Skeletal muscle satellite cell (primary cell): ENCODE measurements around the gene POLR3E.
A peak's percentile ranks its signal among the peaks of the same experiment; 100 is the strongest.
"Not testable (repeated sequence)": the region's sequence is repeated elsewhere in the genome, so short reads cannot be mapped to it uniquely, and the experiment has no call there.

ENCODE experiments used
- H3K27me3 ChIP-seq: 2 replicates; pipeline ENCODE4 v1.7.0; 2013; ENCODE audit warnings: low read length; ENCODE audit not compliant: control insufficient read depth, insufficient read depth
- H3K36me3 ChIP-seq: 2 replicates; pipeline ENCODE4 v1.7.0; 2013; ENCODE audit warnings: mild to moderate bottlenecking, control low read depth, low read length; ENCODE audit not compliant: insufficient read depth
- H3K4me1 ChIP-seq: 2 replicates; pipeline ENCODE4 v1.7.0; 2013; ENCODE audit warnings: low read length; ENCODE audit not compliant: control insufficient read depth, insufficient read depth
- H3K4me2 ChIP-seq: 2 replicates; pipeline ENCODE4 v1.7.0; 2013; ENCODE audit warnings: mild to moderate bottlenecking, low read length
- H3K4me3 ChIP-seq: 2 replicates; pipeline ENCODE4 v1.7.0; 2013; ENCODE audit warnings: low read length
- H3K9ac ChIP-seq: 2 replicates; pipeline ENCODE4 v1.7.0; 2013; ENCODE audit warnings: mild to moderate bottlenecking, low read depth, low read length, moderate library complexity
- H3K9me3 ChIP-seq: replicated peaks from 2 replicates; pipeline ENCODE4 v1.7.0; 2013; ENCODE audit warnings: mild to moderate bottlenecking, control low read depth, low read length

POLR3E gene

DNA sequence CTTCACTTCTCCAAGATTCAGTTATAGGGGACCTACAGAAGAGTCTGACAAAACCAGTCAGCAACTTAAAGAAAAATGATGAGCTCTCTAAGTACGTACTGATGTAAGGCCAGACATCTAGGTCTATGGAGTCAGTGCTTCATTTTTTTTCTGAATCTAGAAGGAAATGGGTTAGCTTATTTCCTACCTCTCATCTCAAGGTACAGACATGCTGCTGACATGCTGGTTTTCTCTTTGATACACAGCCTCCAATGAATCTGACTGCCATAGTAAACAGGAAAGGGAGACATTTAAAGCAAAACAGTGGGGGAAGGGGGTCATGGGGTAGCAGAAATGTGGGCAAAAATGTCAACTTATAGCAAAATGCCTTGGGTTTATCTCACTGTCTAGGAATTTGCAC, 60.8 kb downstream of the POLR3E start:
- Histone ChIP-seq H3K36me3 (peaks cover 30% of the 10 kb centered on the region), H3K4me2 (no peak overlapping the region), H3K9me3 (no peaks in the 10 kb centered on the region), H3K4me3 (no peak overlapping the region), H3K27me3 (no peaks in the 10 kb centered on the region), H3K9ac (no peak overlapping the region), H3K4me1 (peaks cover 14% of the 10 kb centered on the region)

DNA sequence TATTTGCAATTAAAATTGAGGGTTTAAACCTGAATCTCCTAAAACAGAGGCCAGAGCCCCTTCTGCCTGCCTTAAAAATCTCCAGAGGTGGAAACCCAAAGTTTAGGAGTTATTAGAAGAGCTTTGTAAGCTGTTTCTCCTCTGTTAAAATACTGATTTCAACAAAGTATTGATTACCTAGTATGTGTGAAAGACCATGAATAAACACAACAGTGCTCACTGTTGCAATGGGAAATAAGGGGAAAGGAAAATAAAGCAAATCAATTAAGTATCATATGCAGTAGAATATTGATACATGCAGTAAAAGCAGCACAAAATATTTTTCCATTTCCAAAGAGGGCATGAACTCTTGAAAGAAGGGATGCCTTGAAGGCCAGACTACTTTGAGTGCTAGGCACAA, 62.5 kb downstream of the POLR3E start:
- Histone ChIP-seq H3K9me3 (no peaks in the 10 kb centered on the region), H3K27me3 (no peaks in the 10 kb centered on the region), H3K4me2 (no peak overlapping the region), H3K36me3 (peaks cover 45% of the 10 kb centered on the region), H3K9ac (no peak overlapping the region), H3K4me3 (no peak overlapping the region), H3K4me1 (peaks cover 2% of the 10 kb centered on the region)

DNA sequence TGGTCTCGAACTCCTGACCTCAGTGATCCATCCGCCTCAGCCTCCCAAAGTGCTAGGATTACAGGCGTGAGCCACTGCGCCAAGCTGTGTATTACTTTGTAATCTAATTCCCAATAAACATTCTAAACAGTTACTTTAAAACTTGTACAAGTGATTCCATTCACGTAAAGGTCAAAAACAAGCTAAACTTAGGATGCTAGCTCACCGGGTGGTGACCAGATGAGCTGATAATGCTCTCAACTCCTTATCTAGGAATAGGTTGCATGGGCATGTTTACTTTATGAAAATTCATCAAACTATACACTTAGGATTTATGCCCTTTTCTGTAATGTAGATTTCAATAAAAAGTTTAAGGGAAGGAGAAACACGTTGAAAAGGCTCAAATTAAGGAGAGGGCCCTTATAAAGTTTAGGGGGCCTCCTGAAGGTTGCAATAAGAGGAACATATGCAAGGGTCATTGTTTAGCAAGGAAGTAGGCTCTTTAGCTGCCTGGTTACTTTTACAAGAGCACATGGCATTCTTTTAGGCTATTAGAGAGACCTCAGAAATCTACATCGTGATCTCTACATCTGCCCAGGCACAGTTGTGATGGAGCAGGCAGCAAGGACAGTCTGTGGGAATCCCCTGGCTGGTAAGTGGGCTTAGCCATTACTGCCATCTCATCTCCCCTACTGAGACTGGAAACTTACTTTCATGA, 63.9 kb downstream of the POLR3E start:
- Histone ChIP-seq H3K9me3 (no peaks in the 10 kb centered on the region), H3K9ac (no peak overlapping the region), H3K4me3 (no peak overlapping the region), H3K36me3 (peaks cover 46% of the 10 kb centered on the region), H3K27me3 (no peaks in the 10 kb centered on the region), H3K4me2 (no peak overlapping the region), H3K4me1 (no peaks in the 10 kb centered on the region)

DNA sequence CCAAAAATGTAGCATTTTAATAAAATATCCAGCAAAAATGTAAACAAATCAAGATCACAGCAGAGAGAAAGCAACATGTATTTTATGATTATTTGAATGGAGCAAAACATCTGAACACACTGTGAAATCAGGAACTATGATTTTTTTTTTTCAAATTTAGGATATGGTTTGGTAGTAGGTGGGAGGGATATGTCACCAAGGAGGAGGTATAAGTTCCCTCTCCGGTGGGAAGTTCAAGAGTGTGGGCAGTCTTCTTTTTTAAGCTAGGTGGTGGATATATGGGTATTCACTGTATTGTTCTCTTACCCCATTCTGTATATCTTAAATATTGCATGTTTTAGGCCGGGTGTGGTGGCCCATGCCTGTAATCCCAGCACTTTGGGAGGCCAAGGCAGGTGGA, 67.0 kb downstream of the POLR3E start:
- H3K9ac ChIP-seq = no peak overlapping the region
- no peak overlapping the region for H3K4me2 ChIP-seq
- H3K9me3 ChIP-seq = no peaks in the 10 kb centered on the region
- H3K27me3 ChIP-seq = no peaks in the 10 kb centered on the region
- peaks cover 3% of the 10 kb centered on the region for H3K4me1 ChIP-seq
- no peak overlapping the region for H3K4me3 ChIP-seq
- H3K36me3 ChIP-seq = peaks cover 41% of the 10 kb centered on the region

DNA sequence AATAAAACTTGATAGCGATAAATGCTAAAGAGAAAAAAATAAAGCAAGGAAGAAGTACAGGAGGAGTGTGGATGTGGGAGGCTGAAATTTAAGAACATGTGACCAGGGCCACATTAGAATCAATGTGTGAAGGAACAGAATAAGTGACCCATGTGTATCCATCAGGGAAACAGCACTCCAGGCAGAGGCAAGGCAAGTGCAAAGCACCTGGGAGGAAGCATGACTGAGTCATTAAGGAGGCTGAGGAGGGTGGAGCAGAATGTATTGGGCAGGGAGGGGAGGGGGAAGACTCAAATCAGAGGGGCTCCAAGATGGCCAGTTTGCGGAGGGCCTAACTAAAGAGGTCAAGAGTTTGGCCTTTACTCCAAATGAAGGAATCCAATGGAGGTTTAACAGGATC, 69.2 kb downstream of the POLR3E start:
- H3K9ac ChIP-seq = no peak overlapping the region
- no peak overlapping the region for H3K4me2 ChIP-seq
- H3K36me3 ChIP-seq = peaks cover 35% of the 10 kb centered on the region
- peaks cover 20% of the 10 kb centered on the region for H3K4me1 ChIP-seq
- H3K27me3 ChIP-seq = no peaks in the 10 kb centered on the region
- no peak overlapping the region for H3K4me3 ChIP-seq
- no peaks in the 10 kb centered on the region for H3K9me3 ChIP-seq

DNA sequence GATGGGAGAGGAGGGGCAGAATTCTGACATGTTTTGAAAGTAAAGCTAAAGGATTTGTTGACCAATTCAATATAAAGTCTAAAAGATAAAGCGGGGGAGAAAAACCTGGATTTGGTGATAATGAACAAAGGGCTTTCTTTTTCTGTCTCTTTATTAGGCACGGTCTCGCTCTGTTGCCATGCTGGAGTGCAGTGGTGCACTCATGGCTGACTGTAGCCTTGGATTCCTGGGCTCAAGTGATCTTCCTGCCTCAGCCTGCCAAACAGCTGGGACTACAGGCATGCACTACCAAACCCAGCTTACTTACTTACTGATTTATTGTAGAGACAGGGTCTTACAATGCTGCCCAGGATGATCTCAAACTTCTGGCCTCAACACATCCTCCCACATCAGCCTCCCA, 69.7 kb downstream of the POLR3E start:
- no peak overlapping the region for H3K4me3 ChIP-seq
- H3K9ac ChIP-seq = no peak overlapping the region
- H3K36me3 ChIP-seq = peaks cover 36% of the 10 kb centered on the region
- H3K9me3 ChIP-seq = no peaks in the 10 kb centered on the region
- H3K4me1 ChIP-seq = peaks cover 25% of the 10 kb centered on the region
- H3K27me3 ChIP-seq = no peaks in the 10 kb centered on the region
- H3K4me2 ChIP-seq = no peak overlapping the region

DNA sequence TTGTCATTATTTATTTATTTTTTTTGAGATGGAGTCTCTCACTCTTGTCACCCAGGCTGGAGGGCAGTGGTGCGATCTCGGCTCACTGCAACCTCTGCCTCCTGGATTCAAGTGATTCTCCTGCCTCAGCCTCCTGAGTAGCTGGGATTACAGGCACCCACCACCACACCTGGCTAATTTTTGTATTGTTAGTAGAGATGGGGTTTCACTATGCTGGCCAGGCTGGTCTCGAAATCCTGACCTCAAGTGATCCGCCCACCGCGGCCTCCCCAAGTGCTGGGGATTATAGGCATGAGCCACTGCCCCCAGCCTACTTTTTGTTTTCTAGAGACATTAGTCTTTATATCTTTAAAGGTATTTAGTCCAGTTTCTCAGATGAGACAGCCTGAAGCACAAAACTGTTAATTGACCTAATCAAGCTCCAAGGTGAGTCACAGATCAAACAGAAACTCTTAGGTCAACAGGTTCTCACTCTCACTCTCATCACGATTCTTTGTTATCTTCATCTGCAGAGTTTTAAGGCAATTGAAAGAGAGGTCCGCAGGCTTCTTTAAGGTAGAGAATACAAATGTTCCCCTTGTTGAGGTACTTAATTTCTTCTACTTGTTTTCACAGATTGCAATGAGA, 71.1 kb downstream of the POLR3E start:
- Histone ChIP-seq H3K4me1 (peaks cover 39% of the 10 kb centered on the region), H3K36me3 (peaks cover 25% of the 10 kb centered on the region)
- H3K4me3 ChIP-seq, H3K4me2 ChIP-seq, H3K9ac ChIP-seq, H3K27me3 ChIP-seq, H3K9me3 ChIP-seq: not testable (repeated sequence)

DNA sequence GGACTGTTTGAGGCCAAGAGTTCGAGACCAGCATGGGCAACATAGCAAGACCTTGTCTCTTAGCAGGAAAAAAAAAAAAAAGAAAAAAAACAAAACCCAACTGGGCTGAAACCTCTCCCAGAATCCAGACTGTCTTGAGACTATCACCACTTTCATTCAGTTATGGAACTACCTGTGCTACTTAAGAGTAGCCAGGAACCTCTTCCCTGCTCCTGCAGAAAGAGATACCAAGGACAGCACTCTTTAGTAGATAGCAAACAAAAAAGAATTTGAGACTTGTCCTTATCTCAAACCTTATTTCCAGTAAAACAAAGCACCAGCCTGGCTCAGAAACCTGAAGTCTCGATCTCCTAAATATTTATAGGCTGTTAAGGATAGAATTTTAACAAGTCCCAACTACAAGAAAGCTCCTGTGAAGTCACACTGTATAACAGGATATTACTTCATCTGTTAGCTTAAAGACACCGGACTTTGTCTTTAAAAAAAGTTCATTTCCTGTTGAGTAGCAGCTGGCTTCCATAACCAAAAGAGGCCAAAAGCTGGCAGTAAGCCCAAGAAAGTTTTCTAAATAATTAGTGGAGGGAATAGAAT, 72.1 kb downstream of the POLR3E start:
- peak overlapping the region; percentile 72 for H3K9ac ChIP-seq
- H3K4me1 ChIP-seq = peaks cover 40% of the 10 kb centered on the region
- no peaks in the 10 kb centered on the region for H3K27me3 ChIP-seq
- no peak overlapping the region for H3K4me3 ChIP-seq
- peaks cover 17% of the 10 kb centered on the region for H3K36me3 ChIP-seq
- peak overlapping the region; percentile 64 for H3K4me2 ChIP-seq
- no peaks in the 10 kb centered on the region for H3K9me3 ChIP-seq

DNA sequence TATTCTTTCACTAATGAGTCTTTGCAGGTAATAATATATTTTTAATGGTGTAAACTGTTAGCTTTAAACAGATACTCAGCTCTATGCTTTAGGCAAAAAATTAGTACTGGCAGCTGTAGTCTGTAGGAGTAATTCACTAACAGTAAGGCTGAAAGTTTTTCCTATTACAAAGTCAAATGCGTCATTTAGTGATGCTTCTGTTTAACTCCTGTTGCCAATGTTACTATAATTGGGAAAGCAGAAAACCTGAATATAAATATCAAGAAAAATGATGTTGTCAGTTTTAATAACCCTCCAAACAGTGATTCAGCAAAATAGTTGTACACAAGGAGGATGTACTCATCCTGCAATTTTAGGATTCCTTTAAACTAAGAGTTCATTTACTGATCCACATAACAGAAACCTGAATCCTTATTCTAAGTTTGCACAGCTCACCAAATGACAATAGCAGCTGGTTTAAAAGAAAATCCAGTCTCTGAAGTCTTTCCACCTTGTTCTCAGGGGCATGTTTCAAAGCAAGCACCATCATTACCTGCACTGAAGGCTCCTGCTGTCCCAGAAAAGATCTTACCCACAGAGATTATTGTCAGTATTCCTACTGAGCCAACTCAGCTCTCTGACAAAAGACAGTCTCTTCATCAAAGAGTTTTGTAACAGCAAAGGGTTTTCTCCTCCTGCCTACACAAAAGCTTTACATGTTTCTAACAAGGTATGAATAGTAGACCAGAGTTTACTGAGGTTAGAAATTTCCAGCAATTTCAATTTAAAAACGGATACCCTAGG, 73.0 kb downstream of the POLR3E start:
- H3K9me3 ChIP-seq = no peaks in the 10 kb centered on the region
- no peaks in the 10 kb centered on the region for H3K27me3 ChIP-seq
- no peak overlapping the region for H3K4me3 ChIP-seq
- H3K9ac ChIP-seq = peak overlapping the region; percentile 74
- peak overlapping the region; percentile 64 for H3K4me2 ChIP-seq
- H3K4me1 ChIP-seq = peaks cover 43% of the 10 kb centered on the region
- H3K36me3 ChIP-seq = peaks cover 9% of the 10 kb centered on the region

DNA sequence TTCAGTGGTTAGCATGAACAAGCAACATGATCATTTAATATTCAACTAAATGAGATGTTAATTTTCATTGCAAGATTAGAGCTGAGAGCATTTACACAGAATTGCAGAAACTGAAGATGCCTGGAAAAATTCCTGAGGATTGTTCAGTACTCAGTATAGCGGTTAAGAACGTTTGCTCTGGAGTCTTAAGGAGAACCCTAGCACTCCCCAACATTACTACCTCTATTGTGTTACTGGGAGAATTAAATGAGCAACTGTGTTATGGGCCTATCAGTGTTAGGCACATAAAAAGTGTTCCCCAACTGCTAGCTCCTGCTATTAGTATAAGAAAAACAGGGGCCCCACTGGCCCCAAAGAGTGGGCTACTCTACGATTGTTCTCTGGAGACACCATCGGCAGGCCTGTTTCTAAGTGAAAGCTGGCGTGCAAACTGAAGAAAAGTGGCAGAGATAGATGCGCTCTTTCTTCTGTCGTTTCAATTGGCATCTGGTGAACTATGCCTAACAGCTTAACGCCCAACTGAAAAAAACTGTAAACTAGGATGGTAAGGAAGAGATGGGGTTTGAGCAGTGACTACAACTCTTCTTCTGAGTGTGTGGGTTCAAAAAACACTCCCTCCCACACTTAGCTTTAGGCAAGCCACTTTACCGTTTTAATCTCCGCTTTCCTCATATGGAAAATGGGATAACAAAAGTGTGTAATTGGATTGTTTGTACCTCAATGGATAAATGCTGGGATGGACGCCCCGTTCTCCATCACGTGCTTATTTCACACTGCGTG, 75.9 kb downstream of the POLR3E start:
- Histone ChIP-seq H3K36me3 (peaks cover 9% of the 10 kb centered on the region), H3K4me2 (peak overlapping the region; percentile 91), H3K27me3 (no peaks in the 10 kb centered on the region), H3K9me3 (no peaks in the 10 kb centered on the region), H3K9ac (peak overlapping the region; percentile 97), H3K4me3 (peak overlapping the region; percentile 94), H3K4me1 (peaks cover 46% of the 10 kb centered on the region)
